GM19043 (cell line): ENCODE data around the gene PCDHB2.
"Not testable (repeated sequence)": the region's sequence is repeated elsewhere in the genome, so short reads cannot be mapped to it uniquely, and the experiment has no call there.

ENCODE experiments used
- ATAC-seq: cut with Tn5 transposase; IDR thresholded peaks from one replicate; pipeline ENCODE4 v1.9.1; 2021; ENCODE audit warnings: low read depth; ENCODE audit not compliant: unreplicated experiment

Gene PCDHB2

GRCh38 chr5:141135030-141135717 lies 40.8 kb downstream of the PCDHB2 start, which contains the start of gene PCDHB5:
Gene PCDHB5, plus strand, starts transcription at chr5:141135206. Its CDS starts 229 bp downstream, at chr5:141135435.
- ATAC-seq = no peak

DNA sequence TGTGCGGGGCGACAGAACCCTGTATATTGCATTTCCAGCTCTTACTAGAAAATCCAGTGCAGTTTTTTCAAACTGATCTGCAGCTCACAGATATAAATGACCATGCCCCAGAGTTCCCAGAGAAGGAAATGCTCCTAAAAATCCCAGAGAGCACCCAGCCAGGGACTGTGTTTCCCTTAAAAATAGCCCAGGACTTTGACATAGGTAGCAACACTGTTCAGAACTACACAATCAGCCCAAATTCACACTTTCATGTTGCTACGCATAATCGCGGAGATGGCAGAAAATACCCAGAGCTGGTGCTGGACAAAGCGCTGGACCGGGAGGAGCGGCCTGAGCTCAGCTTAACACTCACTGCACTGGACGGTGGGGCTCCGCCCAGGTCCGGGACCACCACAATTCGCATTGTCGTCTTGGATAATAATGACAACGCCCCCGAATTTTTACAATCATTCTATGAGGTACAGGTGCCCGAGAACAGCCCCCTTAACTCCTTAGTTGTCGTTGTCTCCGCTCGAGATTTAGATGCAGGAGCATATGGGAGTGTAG lies 41.4 kb downstream of the PCDHB2 start:
- ATAC-seq = no peak

GRCh38 chr5:141137346-141137745 lies 42.9 kb downstream of the PCDHB2 start:
- ATAC-seq = not testable (repeated sequence)
